Fibroblast of skin of back (primary cell): ENCODE measurements around the gene ARL10.
"Not testable (repeated sequence)": the region's sequence is repeated elsewhere in the genome, so short reads cannot be mapped to it uniquely, and the experiment has no call there.

ENCODE experiments used
- DNase-seq: peaks from one replicate; pipeline ENCODE4 v3.0.0-alpha.2; 2013

ARL10 gene

GRCh38 chr5:176389135-176390123, 24.1 kb downstream of the ARL10 start:
- no peak for DNase-seq

- no peak for DNase-seq
Measured at GRCh38 chr5:176391479-176391878, 26.2 kb downstream of the ARL10 start.

DNA sequence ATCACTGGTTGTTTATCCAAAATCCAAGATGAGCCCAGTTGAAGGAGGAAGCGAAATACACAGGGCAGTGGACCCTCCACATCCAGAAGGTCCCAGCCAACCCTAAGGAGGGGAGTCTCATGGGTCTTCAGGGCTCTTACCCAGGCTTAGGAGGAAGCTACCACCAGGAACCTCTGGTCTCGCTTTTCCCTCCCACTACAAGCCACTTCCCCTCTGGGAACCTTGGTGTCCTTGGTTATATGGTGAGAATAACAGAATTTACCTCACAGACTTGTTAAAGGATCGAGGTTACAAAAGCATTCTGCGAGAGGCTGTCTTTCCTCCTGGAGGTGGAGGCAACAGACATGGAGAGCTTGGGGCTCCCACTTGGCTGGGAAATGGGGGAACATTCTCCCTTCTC, 26.7 kb downstream of the ARL10 start:
- no peak for DNase-seq

DNA sequence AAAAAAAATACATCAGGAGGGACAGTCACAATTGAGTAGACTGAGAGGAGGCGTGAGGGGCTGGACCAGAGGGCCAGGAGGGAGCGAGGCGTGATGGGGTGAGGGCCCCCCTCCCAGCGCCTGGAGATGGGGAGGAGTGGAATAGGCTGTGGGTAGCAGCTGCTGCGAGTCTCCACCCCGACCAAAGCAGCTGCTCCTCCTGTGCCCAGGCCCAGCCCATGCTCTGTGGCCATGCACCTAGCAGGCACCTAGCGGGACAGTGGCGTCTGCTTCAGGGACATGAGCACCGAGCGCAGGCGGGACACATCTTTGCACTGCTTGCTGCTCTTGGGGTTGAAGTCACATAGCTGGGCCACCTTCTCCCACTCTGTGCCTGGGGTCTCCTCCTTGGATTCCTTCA, 27.2 kb downstream of the ARL10 start:
- no peak for DNase-seq

DNA sequence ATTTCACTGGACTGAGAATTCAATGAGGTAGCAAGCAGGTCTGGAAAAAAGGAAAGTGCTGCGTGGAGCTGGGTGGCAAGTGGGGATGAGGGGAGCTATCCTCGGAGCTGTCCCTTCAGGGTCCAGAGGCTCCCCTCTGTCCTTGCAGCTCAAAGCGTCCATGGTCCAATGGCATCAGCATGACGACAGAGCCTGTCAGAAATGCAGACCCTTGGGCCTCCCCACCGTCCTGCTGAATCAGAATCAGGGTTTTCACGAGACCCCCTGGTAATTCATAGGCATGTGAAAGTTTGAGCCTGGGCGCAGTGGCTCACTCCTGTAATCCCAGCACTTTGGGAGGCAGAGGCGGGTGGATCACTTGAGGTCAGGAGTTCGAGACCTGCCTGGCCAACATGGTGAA, 28.8 kb downstream of the ARL10 start:
- no peak for DNase-seq

- no peak for DNase-seq
Measured at GRCh38 chr5:176394881-176395675, 29.8 kb downstream of the ARL10 start.

DNA sequence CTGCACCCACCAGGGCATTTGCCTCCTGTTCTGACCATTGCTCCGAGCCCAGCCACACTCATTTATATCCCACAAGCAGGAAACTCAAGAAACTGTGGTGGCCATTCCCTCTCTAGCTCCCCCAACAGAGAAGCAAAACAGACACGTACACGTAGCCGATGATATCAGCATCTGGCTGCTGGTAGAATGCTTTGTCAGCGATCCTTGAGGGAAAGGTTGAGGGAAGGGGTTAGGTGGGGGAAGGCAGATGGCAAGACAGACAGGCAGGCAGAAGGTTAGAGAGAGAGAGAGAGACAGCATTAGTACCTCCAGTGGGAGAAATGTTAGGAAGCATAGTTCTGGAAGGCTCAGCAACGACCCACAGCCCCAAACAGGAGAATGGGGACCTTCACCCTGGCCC, 31.0 kb downstream of the ARL10 start:
- DNase-seq, result no peak

- DNase-seq, result no peak
Measured at GRCh38 chr5:176397736-176398420, 32.6 kb downstream of the ARL10 start.

GRCh38 chr5:176400382-176401156, 35.3 kb downstream of the ARL10 start:
- DNase-seq, result no peak

- DNase-seq, result no peak
Measured at GRCh38 chr5:176401281-176402205, 36.3 kb downstream of the ARL10 start.

GRCh38 chr5:176405656-176406435, 40.6 kb downstream of the ARL10 start:
- DNase-seq, result no peak

- DNase-seq, result no peak
Measured at GRCh38 chr5:176406436-176407052, 41.3 kb downstream of the ARL10 start.

DNA sequence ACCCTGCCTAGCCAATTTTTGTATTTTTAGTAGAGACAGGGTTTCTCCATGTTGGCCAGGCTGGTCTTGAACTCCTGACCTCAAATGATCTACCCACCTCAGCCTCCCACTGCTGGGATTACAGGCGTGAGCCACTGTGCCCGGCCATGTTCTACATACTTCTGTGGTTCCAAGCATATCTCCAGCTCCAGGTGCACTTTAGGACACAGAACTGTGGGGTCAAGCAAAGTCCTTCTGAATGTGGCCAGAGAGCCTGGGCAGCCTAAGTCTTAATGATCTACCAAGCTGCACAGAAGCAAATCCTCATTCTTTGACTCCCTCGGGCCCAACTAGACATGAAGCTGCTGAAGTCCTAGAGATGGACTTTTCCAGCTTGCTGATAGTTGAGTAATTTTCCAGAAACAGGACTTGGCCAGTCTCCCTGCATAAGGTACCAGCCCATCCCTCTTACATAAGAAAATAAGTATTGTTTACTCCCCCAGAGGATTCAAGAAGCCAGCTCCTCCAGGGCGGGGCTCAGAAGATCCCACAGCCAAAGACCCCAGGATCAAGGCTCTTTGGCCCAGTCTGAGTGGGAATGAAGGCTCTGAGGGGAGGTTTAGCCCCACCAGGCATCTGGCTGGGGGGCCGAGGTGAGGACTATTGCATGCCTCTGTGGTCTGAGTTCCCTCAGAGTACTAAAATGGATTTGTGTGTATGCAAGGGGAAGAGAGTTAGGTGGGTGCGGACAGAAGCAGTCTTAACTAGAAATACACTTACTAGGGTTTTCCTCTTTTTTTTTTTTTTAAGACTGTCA, 42.4 kb downstream of the ARL10 start:
- no peak for DNase-seq

- DNase-seq, result not testable (repeated sequence)
Measured at GRCh38 chr5:176408252-176408573, 42.9 kb downstream of the ARL10 start.

DNA sequence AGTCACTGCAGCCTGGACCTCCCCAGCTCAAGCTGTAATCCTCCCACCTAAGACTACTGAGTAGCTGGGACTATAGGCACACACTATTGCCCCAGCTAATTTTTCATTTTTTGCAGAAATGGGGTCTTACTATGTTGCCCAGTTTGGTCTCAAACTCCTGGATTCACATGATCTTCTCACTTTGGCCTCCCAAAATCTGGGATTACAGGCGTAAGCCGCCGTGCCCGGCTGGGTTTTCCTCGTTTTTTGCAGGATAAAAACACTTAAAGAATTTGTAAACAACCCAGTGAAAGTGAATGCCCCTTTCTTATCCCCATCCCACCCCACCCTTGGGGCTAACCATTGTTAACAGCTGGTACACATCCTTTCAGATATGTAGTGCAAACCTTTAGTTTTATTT, 43.3 kb downstream of the ARL10 start:
- DNase-seq, result no peak

DNA sequence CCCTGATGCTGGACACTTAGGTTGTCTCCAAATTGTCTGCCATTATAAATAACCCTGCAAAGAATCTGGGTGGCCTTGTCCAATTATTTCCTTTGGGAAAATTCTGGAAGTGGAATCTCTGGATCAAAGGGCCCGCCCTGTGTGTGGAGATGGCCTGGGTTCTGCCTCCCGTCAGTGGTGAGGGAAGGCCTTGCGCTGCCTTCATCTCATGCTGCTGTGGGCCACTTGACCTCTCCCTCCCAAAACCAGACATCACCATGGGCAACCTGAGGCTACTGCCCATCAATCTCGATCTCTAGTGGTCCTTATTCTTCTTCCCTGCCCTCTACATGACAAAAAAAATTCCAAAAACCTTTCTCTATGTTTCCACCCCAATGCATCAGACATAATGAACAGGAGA, 44.5 kb downstream of the ARL10 start:
- no peak for DNase-seq

DNA sequence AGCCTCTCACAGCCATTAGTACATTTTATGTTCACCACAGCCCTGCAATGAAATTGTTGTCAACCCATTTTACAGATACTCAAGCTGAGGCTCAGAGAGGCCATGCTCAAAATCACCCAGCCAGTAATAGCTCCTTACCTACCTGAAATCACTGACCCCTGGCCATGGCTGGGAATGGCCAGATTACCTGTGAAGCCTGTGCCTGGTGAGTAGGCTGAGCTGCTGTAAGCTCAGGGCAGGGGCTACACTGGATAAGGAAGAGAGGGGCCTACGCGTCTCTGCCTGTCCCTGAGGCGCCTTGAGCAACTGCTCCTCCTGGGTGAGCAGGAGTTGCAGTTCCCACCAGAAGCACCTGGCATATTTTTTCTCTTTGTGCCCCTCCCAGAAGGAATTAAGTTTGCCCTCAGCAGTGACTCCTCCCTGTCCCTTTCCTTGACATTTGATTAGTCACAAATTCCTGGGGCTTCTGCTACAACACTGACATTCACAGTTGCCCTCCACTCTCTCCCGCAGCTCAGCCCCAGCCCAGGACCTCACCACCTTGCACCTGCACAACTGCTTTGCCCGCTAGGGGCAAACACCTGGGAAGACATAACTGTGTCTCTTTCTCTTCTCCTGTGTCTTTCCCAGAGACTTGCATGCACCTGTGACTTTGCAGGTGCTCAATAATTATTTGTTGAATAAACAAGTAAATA, 45.3 kb downstream of the ARL10 start:
- DNase-seq, result no peak

- no peak for DNase-seq
Measured at GRCh38 chr5:176412517-176413254, 47.4 kb downstream of the ARL10 start.
